GM19025 (cell line): Measurements from ENCODE around the gene SYNPO.

Experiments used
- ATAC-seq: cut with Tn5 transposase; IDR thresholded peaks from one replicate; pipeline ENCODE4 v1.9.1; 2021; ENCODE audit warnings: mild to moderate bottlenecking, low read depth, moderate library complexity; ENCODE audit not compliant: unreplicated experiment

SYNPO gene

DNA sequence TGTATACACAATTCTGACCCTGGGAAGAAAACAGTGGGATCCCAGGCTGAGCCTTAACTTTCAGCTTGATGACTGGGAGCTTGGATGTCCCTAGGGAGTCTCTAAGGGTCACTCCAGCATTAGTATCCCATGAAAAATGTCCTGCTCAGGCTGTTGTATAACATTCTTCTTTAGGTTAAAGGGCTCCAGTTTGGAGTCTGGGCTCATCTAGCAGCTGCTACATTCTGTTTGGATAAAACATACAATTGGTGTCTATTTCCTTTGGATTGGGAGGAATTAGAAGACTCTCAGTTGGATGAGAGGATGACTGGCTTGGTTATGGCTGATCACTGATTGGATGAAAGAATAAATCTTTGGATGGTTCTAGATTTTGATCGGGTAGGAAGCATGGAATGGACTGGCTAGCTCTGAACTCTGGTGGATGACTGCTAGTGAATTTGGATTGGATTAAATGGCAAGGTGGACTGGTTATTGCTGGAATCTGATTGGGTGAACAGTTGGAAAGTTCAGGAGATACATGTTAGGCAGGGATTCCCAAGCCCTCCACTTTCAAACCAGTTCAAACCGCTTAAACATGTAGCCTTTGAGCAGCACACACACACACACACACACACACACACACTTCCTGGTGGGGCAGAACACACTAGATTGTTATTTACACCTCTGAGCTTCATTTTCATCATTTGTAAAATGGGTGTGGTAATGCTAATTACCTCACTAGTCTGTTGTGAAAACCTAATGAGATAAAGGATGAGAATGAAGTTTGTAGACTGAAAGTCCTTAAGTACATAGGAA is 13.5 kb downstream of the SYNPO start:
- no peak for ATAC-seq

- ATAC-seq: no peak
Measured at GRCh38 chr5:150655221-150655620, 14.8 kb downstream of the SYNPO start.

GRCh38 chr5:150656191-150657132 is 16.0 kb downstream of the SYNPO start:
- ATAC-seq: peak; percentile 58

- no peak for ATAC-seq
Measured at GRCh38 chr5:150658121-150658520, 17.7 kb downstream of the SYNPO start.

- ATAC-seq: no peak
Measured at GRCh38 chr5:150658699-150659265, 18.3 kb downstream of the SYNPO start.

DNA sequence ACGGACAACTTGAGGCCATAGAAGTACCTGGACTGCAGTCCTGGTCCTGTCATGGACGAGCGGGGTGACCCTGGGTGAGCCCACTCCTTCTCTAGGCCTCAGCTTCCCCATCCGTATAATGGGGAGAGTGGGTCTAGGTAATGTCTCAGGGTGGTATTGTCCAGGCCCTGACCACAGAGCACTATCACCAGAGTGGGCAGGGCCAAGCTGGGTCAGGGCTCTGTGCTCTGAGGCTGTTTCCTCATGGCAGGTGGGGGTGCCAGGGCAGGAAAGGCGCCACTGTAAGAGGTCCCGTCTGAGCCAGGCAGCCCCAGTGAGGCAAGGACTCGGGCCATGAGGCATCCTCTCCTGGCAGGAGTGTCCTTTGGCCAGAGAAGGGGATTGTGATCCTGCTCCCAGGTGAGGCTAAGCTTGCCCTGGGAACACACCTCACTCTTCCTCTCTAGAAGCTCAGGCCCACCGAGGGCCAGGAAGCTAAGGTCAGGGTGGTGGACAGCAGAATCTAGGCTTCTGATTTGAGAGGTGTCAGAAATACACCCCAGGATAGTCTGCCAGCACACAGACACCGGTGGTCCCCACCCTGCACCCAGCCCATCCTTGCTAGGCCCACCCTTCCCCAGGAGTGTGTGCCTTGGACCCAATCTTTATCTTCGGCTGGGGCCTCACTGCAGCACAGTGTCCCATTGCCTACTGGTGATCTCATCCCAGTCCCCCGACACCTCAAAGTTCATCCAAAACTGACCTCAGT is 19.1 kb downstream of the SYNPO start:
- no peak for ATAC-seq

DNA sequence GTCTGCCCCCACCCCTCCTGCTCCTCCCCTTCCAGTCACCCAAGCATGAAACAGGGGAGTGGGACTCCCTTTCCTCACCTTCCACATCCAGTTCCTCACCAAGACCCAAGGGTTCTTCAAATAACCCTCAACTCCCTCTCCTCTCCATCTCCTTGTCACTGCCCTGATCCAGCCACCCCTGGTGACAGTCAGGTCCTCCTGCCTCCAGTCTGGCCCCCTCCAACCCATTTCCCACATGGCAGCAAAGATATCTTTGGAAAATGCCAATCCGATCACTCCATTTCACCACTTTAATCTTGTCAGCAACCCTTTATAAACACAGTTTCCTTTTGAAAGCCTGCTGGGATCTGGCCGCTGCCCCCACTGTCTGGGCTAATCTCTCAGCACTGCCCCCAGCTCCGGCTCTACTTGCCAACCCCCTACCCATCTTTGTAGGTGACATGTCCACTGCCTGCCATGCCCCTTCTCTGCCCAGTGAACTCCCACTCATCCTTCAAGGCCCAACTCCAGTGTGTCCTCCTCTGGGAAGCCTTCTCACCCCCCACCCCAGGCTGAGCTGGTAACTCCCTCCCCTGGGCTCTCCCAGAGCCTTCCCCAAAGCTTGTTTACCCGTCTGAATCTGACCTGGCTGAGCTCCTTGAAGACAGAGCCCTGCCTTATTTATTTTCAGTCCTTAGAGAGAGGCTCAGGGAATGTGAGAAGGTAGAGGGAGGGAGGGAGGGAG is 19.8 kb downstream of the SYNPO start:
- no peak for ATAC-seq

DNA sequence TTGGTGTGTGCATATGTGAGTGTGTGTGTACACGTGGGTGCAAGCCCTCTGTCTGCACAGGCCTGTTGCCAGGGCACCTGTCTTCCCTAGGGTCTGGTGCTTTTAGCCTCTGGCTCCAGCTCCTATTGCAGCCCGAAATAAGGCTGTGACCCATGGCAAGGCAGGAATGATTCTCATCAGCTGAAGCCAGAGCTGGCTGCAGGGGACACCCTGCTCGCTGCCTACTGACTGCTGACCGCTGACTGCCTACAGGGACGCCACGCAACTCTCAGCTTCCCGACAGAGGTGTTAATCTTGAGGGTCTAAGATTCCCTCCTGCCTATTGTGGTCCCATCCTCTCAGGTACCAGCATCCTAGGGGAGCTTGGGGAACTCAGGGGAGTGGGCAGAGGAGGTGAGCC is 20.6 kb downstream of the SYNPO start, which contains the start of gene MYOZ3:
Gene MYOZ3, plus strand, starts transcription at position 166 of the 400 bp plus-strand sequence. CDS start 1,691 bp downstream, outside the sequence.
- no peak for ATAC-seq

- no peak for ATAC-seq
Measured at GRCh38 chr5:150661821-150662596, 21.5 kb downstream of the SYNPO start.

DNA sequence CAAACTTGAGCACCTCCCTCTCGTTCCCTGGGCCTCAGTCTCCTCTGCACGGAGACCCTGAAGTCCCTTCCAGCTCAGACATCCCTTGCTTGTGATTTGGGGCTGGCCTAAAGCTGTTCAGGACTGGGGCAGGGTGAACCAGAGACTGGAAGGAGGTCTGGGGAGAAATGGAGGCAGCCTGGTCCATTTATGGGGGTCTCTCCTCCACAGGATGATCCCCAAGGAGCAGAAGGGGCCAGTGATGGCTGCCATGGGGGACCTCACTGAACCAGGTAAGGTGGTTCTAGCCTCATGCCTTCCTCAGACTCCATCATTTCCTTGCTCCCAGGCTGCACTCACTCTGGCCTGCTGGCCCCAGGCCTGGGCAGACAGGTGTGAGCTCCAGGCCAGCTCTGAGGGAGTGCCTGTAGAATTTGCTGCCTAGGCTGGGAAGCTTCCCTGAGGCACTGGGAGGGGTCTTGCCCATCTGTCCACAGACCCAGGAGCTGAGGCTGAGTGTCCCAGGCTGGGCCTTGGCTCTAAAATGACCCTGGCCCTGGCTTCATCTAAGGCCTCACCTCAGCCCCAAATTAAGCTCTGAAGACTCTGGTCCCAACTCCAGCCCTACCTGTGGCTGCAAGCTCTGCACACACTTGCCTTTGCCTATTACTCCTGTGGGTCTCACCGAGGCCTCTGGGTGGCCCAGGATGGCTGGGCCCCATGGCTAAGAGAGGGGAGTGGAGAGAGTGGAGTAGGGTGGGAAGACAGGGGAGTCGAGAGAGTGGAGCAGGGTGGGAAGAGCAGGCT is 22.5 kb downstream of the SYNPO start:
- ATAC-seq: no peak

DNA sequence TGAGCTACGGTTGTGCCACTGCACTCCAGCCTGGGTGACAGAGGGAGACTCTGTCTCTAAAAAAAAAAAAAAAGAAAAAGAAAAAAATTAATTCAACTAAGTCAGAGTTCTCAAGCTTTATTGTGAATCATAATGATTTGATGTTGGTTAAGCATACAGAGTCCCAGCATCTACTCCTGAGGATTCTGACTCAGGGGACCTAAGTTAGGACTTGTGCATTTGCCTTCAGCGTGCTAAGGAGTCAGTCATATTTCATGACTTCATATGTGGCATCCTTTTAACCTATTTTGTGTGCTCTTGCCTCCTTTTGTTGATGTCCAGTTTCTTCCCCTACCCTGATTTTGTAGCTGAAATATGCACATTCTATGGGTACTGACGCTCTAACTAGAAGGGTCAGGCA is 23.5 kb downstream of the SYNPO start:
- ATAC-seq: no peak

GRCh38 chr5:150665044-150665443 is 24.6 kb downstream of the SYNPO start:
- ATAC-seq: no peak

GRCh38 chr5:150670275-150670947 is 30.0 kb downstream of the SYNPO start:
- no peak for ATAC-seq

DNA sequence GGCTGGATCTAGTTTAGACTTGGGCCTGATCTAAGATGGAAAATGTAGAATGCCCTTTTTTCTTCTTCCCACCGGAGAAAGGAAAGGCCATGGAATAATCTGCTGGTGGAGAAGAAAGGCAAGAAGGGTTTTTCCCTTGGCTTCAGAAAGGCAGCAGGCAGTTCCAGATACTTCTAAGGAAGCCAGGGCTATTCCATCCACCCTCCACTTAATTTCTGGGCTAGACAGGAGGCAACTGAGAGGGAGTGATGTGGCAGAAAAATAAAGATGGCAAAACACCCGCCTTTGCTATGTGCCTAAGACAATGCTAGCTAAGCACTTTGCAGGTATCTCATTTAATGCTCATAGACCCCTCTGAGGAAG is 30.5 kb downstream of the SYNPO start:
- ATAC-seq: no peak

DNA sequence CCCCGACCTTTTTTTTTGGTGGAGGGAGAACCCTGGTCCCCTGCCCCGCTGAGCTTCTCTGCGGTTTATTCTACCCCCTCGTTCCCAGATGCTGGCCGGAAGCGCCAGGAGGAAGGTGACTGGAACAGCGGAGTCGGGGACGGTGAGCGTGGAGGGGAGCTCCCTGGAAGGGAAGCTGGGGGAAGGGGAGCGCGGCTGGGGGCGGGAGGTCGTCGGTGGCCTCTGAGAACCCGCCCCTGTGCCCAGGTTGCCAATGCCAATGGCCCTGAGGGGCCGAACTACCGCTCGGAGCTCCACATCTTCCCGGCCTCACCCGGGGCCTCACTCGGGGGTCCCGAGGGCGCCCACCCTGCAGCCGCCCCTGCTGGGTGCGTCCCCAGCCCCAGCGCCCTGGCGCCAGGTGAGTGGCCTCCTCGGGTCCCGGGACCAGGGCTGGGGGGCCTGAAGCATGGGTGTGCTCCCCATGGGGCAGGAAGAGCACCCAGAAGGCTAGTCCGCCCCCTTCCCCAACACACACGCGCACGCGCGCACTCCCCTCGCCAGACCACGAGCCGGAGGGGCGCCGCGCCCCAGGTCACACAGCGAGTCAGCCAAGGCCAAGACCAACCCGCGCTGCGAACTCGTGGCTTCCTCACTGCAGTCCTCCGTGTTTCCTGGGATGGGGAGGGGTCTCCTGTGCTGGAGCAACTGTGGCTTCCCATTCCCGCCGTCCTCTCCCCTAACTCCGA is 31.2 kb downstream of the SYNPO start:
- ATAC-seq: no peak

DNA sequence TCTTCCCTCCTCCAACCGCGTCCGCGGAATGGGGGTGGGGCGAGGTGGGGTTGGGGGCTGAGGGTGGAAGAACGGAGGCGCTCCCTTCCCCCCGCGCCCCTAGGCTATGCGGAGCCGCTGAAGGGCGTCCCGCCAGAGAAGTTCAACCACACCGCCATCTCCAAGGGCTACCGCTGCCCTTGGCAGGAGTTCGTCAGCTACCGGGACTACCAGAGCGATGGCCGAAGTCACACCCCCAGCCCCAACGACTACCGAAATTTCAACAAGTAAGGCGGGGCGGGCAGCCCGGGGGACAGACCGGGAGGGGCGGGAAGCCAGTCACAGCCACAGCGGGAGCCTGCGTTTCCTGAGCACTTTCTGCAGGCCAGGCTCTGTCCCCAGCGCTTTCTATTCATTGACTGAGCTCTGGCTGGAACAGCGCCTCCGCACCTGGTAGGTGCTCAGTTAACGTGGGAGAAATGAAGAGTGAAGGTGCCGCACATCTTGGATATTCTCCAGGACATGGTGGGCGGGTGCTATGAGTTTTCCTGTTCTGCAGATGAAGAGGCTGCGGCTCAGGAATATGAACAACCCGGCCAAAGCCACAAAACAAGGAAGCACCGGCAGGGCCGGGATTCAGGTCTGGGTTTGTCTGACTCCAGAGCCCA is 31.9 kb downstream of the SYNPO start:
- no peak for ATAC-seq

GRCh38 chr5:150672884-150673275 is 32.4 kb downstream of the SYNPO start:
- ATAC-seq: no peak
